ENCODE data around the gene MOB4.

MOB4 gene

DNA sequence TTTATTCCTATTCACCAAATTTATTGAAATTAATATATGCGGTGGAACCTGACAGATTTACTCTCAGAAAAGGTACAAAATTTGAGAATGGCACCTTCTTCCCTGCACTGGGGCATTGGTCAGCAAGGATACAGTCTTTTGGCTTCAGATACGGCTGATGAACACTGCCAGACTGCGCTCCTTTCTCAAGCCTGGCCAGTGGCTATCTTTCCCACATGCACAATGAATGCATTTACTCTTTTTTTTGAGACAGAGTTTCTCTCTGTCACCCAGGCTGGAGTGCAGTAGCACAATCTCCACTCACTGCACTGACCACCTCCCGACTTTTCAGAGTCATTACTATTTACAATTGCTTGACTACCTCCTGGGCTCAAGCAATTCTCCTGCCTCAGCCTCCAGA, 61.6 kb downstream of the MOB4 start:
- no peak for TF ChIP-seq POLR2AphosphoS5 (IDR thresholded peaks at IDR 0.05; ENCODE audit: low read depth, low read length)
- no peak for TF ChIP-seq FOXP2 (optimal IDR thresholded peaks at IDR 0.05; ENCODE audit: borderline replicate concordance, extremely low read depth, extremely low read length, insufficient read depth)
- no peak for TF ChIP-seq TAF1 (IDR thresholded peaks at IDR 0.05; ENCODE audit: borderline replicate concordance, insufficient read depth, low read length)
- no peak for TF ChIP-seq REST (IDR thresholded peaks at IDR 0.05; ENCODE audit: insufficient read depth in 1 of 2, low read depth in 2 of 2, low read length in 2 of 2)
- no peak for TF ChIP-seq SIN3A (IDR thresholded peaks at IDR 0.05; ENCODE audit: borderline replicate concordance, insufficient read depth, low read length)

DNA sequence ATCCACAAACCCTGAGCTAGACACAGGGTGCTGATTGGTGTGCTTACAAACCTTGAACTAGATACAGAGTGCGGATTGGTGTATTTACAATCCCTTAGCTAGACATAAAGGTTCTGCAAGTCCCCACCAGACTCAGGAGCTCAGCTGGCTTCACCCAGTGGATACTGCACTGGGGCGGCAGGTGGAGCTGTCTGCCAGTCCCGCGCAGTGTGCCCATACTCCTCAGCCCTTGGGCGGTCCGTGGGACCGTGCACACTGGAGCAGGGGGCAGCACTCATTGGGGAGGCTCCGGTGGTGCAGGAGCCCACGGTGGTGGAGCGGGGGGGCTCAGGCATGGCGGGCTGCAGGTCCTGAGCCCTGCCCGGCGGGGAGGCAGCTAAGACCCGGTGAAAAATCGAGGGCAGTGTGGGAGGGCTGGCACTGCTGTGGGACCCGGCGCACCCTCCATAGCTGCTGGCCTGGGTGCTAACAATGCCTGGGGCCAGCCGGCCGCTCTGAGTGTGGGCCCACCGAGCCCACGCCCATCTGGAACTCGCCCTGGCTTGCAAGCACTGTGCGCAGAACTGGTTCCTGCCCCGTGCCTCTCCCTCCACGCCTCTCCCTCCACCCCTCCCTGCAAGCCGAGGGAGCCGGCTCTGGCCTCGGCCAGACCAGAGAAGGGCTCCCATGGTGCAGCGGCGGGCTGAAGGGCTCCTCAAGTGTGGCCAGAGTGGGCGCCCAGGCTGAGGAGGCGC, 75.6 kb downstream of the MOB4 start:
- TF ChIP-seq FOXP2 (optimal IDR thresholded peaks at IDR 0.05; ENCODE audit: borderline replicate concordance, extremely low read depth, extremely low read length, insufficient read depth) = no peak
- TF ChIP-seq REST (IDR thresholded peaks at IDR 0.05; ENCODE audit: insufficient read depth in 1 of 2, low read depth in 2 of 2, low read length in 2 of 2) = no peak
- TF ChIP-seq TAF1 (IDR thresholded peaks at IDR 0.05; ENCODE audit: borderline replicate concordance, insufficient read depth, low read length) = no peak
- TF ChIP-seq SIN3A (IDR thresholded peaks at IDR 0.05; ENCODE audit: borderline replicate concordance, insufficient read depth, low read length) = no peak
- no peak for TF ChIP-seq POLR2AphosphoS5 (IDR thresholded peaks at IDR 0.05; ENCODE audit: low read depth, low read length)

- no peak for TF ChIP-seq POLR2AphosphoS5 (IDR thresholded peaks at IDR 0.05; ENCODE audit: low read depth, low read length)
- no peak for TF ChIP-seq SIN3A (IDR thresholded peaks at IDR 0.05; ENCODE audit: borderline replicate concordance, insufficient read depth, low read length)
- no peak for TF ChIP-seq REST (IDR thresholded peaks at IDR 0.05; ENCODE audit: insufficient read depth in 1 of 2, low read depth in 2 of 2, low read length in 2 of 2)
- no peak for TF ChIP-seq TAF1 (IDR thresholded peaks at IDR 0.05; ENCODE audit: borderline replicate concordance, insufficient read depth, low read length)
- TF ChIP-seq FOXP2 (optimal IDR thresholded peaks at IDR 0.05; ENCODE audit: borderline replicate concordance, extremely low read depth, extremely low read length, insufficient read depth) = no peak
These were observed 80.9 kb downstream of the MOB4 start for GRCh38 chr2:197596766-197597165.

DNA sequence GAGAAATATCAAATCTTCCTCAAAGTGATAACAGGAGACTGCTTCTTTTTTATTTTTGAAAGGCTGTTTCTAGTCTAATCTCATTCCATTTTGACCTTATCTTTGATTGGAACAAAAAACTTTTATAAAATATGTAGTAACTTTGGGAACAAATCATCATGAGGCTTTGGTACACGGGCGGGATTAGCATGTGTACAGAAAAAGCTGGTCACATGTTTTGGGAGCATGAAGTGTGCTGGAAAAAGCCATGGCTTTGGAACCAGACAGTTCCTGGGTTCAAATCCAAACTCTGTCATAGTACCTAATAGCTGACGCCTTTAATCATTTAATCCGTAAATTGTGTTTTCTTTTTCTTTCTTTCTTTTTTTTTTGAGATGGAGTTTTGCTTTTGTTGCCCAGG, 81.3 kb downstream of the MOB4 start:
- TF ChIP-seq TAF1 (IDR thresholded peaks at IDR 0.05; ENCODE audit: borderline replicate concordance, insufficient read depth, low read length) (no peak), SIN3A (IDR thresholded peaks at IDR 0.05; ENCODE audit: borderline replicate concordance, insufficient read depth, low read length) (no peak), REST (IDR thresholded peaks at IDR 0.05; ENCODE audit: insufficient read depth in 1 of 2, low read depth in 2 of 2, low read length in 2 of 2) (no peak), FOXP2 (optimal IDR thresholded peaks at IDR 0.05; ENCODE audit: borderline replicate concordance, extremely low read depth, extremely low read length, insufficient read depth) (no peak), POLR2AphosphoS5 (IDR thresholded peaks at IDR 0.05; ENCODE audit: low read depth, low read length) (no peak)
